GM12874 (cell line): ENCODE results near the gene BLOC1S6.

Experiments used
- TF ChIP-seq, protein P1 (sequence below): IDR thresholded peaks from 2 replicates; pipeline ENCODE4 v1.5.1; 2011; ENCODE audit warnings: low read depth, mild to moderate bottlenecking, control low read depth, low read length, moderate library complexity; ENCODE audit not compliant: insufficient read depth

BLOC1S6 gene

DNA sequence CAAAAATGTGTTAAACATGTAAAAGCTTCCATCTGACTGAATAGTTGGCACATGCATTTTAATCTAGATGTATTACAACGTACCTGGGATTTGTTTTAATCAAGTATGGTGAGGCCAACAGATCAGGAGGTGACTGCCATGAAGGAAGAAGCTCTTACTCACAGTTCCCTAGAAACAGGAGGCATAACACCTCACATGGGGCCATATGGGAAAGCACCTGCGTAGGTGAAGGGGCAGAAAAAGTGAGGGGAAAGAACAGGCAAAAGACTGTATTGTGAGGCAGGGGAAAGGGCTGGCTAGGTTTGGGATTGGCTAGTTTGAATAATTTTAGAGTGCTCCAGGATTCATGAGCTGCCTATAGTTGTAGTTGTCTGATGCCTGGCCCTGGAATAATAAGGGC lies 57.3 kb downstream of the BLOC1S6 start:
- TF ChIP-seq, protein P1, sequence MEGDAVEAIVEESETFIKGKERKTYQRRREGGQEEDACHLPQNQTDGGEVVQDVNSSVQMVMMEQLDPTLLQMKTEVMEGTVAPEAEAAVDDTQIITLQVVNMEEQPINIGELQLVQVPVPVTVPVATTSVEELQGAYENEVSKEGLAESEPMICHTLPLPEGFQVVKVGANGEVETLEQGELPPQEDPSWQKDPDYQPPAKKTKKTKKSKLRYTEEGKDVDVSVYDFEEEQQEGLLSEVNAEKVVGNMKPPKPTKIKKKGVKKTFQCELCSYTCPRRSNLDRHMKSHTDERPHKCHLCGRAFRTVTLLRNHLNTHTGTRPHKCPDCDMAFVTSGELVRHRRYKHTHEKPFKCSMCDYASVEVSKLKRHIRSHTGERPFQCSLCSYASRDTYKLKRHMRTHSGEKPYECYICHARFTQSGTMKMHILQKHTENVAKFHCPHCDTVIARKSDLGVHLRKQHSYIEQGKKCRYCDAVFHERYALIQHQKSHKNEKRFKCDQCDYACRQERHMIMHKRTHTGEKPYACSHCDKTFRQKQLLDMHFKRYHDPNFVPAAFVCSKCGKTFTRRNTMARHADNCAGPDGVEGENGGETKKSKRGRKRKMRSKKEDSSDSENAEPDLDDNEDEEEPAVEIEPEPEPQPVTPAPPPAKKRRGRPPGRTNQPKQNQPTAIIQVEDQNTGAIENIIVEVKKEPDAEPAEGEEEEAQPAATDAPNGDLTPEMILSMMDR = no peak

DNA sequence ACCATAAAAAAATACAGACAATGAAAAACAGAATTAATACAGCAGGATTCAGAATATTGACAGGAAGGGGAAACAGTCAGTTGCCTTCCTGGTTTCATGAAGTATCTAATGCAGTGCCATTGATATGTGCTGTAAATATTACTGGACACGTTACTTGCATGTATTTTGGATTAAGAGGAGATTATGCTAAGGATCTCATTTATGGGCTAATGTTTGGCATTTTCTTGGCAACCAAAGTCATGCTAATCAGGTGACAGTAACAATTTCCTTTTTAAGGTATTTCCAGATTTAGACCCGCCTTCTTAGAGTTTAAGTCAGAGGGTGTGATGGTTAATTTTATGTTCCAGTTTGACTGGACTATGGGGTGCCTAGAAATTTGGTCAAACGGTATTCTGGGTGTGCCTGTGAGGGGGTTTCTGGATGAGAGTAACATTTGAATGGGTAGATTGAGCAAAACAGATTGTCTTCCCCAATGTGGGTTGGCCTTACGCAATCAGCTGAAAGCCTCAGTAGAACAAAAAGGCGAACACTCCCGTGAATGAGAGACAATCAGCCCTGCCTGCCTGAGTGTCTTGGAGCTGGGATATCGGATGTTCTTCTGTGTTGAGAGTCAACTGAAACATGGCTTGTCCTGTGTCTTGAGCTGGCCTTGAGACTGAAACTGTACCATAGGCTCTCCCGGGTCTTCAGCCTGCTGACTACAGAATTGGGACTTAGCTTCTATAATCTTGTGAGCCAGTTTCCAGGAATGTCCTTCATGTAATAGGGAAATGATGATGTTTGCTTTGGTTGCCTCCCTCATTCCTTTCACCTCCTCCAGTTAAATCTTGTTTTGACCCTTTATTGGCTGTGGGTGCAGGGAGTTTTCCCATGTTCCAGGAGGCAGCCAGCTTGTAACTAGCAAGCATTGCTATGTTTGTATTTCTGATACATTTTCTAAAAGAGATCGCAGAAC lies 58.1 kb downstream of the BLOC1S6 start:
- TF ChIP-seq, protein P1 = no peak

DNA sequence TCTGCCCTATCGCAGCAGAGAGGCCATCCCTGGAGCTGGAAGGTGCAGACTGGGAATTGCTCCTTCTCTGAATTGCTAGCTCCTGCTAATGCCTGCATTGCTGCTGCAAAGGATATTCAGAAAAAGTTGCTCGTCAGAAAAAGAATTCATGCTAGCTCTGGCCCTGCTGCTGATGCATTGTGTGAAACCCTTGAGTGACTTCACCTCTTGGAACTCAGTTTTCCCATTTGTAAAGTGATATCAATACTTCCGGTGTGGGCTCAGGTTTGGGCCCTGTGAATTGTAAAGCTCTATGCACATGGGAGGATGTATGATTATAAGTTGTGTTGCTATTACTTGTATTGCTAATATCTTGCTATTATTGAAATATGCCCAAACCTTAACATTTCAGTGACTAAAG lies 59.0 kb downstream of the BLOC1S6 start:
- TF ChIP-seq, protein P1 = no peak

DNA sequence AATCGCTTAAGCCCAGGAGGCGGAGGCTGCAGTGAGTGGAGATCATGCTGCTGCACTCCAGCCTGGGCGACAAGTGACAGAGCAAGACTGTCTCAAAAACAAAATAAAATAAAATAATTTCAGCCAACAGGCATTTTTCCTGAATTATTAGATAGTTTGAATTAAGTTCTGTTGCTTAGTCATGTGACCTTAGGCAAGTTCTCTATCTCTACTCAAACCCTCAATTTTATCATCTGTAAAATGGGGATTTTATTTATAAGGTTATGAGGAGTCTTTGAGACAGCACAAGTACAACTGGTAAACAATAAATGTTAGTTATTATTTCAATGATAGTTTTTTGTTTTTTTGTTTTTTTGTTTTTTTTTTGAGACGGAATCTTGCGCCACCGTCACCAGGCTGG lies 60.6 kb downstream of the BLOC1S6 start:
- TF ChIP-seq, protein P1 = no peak

DNA sequence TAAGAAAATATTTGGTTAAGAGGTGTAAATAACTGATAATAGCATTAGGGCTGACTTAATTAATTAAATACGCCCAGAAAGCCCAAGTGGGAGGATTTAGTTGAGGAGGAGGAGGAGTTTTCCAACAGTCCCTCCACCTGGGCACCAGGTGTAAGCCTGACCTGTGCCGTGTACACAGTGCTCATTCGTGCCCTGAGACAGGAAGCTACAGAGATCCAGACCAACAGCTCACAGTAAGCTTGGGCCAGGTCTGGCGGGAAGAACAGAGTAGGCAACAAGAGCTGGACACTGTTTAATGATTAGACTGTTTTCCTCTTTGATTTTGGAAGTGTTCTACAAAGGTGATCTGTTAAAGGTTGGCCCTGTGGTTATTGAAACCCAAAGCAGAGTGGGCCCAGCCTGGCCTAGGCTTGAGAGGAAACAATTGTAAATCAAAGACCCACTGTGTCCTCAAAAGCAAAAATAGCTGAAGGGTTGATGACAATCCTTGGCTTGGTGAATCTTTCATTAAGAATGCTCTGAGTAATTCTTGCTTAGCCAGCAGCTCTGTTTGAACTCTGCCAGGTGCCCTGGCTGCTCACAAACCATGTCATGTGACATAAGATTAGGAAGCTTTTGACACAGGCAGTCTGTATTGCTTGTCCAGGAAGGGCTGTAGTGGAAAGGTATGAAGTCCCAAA lies 61.5 kb downstream of the BLOC1S6 start:
- TF ChIP-seq, protein P1 = no peak

DNA sequence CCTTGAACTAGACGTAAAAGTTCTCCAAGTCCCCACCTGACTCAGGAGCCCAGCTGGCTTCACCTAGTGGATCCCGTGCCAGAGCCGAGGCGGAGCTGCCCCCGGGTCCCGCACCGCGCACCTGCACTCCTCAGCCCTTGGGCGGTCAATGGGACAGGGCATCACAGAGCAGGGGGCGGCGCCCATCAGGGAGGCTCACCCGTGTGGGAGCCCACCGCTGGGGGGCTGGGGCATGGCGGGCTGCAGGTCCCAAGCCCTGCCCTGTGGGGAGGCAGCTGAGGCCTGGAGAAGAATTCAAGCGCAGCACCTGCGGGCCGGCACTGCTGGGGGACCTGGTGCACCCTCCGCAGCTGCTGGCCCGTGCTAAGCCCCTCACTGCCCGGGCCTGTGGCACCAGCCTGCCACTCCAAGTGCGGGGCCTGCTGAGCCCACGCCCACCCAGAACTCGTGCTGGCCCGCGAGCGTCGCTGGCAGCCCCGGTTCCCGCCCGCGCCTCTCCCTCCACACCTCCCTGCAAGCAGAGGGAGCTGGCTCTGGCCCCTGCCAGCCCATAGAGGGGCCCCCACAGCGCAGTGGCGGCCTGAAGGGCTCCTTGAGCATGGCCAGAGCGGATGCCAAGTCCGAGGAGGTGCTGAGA lies 63.8 kb downstream of the BLOC1S6 start:
- TF ChIP-seq, protein P1 = no peak

DNA sequence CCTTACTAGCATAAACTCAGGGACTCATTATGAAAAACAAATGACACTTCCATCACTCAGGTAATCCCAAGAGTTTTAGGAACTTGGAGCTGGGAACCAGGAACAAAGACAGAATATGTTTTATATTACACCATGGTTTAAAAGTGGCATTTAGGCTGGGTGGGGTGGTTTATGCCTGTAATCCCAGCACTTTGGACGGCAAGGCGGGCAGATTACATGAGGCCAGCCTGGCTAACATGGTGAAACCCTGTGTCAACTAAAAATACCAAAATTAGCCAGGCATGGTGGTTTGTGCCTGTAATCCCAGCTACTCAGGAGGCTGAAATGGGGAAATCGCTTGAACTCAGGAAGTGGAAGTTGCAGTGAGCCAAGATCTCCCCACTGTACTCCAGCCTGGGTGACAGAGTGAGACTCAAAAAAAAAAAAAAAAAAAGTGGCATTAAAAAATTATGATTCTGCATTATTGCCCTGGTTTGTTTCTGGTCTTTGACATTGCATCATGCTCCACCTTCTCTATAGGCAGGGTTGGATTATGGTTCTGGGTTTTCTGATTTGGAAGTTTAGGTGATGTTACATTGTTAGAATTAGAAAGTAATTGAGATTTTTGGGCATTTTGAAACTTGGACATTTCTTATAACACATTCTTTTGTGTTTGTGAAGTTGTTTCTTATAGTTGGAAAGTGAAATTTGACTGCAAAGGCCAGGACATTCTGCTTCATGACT lies 66.7 kb downstream of the BLOC1S6 start:
- TF ChIP-seq, protein P1 = no peak
